EL (cell line): ENCODE results near the gene KLHL21.
"Not testable (repeated sequence)": the region's sequence is repeated elsewhere in the genome, so short reads cannot be mapped to it uniquely, and the experiment has no call there.

Experiments
- DNase-seq: peaks from one replicate; pipeline ENCODE4 v3.0.0-alpha.2; 2016

KLHL21 gene

DNA sequence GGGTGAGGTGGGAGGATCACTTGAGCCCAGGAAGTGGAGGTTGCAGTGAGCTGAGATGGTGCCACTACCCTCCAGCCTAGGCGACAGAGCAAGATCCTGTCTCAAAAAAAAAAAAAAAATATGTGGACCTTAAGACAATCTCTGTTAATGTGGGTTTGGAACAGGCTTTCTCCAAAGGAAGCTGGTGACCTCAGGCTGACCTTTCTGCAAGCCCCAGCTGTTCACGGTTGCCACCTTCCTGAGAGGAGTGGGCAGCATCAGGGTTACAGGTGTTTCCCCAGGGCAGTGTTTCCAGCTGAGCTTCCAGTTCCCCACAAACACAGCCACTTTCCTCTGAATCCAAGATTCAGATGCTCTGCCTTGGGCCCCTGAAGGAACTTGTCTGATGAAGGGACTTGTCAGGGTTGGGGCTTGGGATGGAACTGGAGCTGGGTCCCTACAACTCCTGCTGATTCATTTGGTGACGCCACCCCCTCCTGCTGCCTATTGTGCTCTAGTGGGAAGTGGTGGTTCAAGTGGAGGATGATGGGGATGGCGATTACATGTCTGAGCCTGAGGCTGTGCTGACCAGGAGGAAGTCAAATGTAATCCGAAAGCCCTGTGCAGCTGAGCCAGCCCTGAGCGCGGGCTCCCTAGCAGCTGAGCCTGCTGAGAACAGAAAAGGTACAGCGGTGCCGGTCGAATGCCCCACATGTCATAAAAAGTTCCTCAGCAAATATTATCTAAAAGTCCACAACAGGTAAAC, 20.9 kb downstream of the KLHL21 start:
- DNase-seq = no peak

DNA sequence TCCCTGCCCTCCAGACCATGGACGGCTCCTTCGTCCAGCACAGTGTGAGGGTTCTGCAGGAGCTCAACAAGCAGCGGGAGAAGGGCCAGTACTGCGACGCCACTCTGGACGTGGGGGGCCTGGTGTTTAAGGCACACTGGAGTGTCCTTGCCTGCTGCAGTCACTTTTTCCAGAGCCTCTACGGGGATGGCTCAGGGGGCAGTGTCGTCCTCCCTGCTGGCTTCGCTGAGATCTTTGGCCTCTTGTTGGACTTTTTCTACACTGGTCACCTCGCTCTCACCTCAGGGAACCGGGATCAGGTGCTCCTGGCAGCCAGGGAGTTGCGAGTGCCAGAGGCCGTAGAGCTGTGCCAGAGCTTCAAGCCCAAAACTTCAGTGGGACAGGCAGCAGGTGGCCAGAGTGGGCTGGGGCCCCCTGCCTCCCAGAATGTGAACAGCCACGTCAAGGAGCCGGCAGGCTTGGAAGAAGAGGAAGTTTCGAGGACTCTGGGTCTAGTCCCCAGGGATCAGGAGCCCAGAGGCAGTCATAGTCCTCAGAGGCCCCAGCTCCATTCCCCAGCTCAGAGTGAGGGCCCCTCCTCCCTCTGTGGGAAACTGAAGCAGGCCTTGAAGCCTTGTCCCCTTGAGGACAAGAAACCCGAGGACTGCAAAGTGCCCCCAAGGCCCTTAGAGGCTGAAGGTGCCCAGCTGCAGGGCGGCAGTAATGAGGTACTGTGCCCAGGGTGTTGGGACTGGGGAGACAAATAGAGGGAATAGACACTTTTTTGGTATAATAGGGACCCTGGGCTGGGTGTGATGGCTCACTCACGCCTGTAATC, 21.9 kb downstream of the KLHL21 start:
- no peak for DNase-seq

DNA sequence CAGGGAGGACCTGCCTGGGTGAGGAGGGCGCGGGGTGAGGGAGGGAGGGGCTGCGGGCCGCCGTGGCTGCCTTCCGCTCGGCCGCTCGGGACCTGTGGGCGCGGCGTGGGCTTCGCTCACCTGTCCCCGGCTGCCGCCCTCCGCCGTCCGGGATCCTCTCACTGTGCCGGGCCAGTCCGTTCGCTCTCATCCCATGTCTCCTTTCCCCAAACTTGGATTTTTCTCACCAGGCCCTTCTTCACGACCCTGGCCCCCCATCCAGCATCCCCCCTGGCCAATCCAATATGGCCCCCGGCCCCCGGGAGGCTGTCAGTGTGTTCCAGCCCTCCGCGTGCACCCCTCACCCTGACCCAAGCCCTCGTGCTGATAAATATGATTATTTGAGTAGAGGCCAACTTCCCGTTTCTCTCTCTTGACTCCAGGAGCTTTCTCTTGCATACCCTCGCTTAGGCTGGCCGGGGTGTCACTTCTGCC, 22.5 kb downstream of the KLHL21 start:
- DNase-seq = no peak

DNA sequence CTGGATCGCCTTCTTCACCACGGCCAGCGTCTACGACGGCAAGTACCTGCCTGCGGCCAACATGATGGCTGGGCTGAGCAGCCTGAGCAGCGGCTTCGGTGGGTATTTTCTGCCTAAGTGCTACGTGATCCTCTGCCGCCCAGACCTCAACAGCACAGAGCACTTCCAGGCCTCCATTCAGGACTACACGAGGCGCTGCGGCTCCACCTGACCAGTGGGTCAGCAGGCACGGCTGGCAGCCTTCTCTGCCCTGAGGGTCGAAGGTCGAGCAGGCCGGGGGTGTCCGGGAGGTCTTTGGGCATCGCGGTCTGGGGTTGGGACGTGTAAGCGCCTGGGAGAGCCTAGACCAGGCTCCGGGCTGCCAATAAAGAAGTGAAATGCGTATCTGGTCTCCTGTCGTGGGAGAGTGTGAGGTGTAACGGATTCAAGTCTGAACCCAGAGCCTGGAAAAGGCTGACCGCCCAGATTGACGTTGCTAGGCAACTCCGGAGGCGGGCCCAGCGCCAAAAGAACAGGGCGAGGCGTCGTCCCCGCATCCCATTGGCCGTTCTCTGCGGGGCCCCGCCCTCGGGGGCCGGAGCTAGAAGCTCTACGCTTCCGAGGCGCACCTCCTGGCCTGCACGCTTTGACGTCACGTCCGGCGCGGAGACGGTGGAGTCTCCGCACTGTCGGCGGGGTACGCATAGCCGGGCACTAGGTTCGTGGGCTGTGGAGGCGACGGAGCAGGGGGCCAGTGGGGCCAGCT, 23.1 kb downstream of the KLHL21 start, which contains the start of gene ZBTB48:
ZBTB48 (plus strand) TSS at position 621 of the 745 bp plus-strand sequence. CDS start 616 bp downstream, outside the sequence.
- peak; percentile 98 for DNase-seq

DNA sequence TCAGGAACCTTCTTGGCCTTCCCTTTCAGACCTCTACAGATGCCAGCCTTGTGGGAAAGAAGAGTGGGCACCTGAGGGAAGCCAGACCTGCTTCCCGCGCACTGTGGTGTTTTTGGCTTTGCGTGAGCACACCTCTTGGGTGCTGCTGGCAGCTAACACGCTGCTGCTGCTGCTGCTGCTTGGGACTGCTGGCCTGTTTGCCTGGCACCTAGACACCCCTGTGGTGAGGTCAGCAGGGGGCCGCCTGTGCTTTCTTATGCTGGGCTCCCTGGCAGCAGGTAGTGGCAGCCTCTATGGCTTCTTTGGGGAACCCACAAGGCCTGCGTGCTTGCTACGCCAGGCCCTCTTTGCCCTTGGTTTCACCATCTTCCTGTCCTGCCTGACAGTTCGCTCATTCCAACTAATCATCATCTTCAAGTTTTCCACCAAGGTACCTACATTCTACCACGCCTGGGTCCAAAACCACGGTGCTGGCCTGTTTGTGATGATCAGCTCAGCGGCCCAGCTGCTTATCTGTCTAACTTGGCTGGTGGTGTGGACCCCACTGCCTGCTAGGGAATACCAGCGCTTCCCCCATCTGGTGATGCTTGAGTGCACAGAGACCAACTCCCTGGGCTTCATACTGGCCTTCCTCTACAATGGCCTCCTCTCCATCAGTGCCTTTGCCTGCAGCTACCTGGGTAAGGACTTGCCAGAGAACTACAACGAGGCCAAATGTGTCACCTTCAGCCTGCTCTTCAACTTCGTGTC, 23.9 kb downstream of the KLHL21 start:
- DNase-seq = no peak

DNA sequence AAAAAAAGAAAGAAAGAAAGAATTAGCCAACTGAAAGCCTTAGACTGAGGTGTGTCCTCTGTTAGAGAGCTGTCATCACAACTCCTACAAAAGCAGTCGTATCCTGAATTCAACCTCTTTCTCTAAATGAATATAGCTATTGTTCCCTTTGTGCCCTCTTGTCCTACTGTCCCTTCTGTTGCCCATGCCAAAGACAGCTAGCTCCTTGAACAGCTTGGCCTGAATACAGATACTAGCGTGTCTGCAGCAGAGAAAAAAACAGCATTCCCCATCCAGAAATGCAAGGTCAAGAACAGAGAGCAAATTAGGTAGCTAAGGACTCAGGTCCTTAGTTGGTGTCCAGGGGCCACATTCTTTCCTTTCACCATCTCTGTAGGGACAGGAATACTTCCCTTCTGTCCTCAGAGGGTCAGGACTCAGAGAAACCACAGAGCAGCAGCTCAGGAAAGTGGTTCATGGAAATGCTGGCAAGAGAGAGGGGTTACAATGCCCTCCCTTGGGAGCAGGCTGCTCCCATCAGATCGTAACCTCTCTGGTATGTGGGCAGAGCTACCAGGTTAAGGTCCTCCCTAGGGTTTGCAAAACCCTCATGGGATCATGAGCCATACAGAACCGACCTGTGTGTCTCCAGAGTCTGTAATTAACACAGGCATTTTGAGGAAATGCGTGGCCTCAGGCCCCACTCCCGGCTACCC, 24.7 kb downstream of the KLHL21 start:
- DNase-seq = no peak

DNA sequence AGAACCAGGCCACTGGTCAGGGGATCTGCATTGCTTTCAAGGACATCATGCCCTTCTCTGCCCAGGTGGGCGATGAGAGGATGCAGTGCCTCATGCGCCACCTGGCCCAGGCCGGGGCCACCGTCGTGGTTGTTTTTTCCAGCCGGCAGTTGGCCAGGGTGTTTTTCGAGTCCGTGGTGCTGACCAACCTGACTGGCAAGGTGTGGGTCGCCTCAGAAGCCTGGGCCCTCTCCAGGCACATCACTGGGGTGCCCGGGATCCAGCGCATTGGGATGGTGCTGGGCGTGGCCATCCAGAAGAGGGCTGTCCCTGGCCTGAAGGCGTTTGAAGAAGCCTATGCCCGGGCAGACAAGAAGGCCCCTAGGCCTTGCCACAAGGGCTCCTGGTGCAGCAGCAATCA, 27.9 kb downstream of the KLHL21 start:
- no peak for DNase-seq

DNA sequence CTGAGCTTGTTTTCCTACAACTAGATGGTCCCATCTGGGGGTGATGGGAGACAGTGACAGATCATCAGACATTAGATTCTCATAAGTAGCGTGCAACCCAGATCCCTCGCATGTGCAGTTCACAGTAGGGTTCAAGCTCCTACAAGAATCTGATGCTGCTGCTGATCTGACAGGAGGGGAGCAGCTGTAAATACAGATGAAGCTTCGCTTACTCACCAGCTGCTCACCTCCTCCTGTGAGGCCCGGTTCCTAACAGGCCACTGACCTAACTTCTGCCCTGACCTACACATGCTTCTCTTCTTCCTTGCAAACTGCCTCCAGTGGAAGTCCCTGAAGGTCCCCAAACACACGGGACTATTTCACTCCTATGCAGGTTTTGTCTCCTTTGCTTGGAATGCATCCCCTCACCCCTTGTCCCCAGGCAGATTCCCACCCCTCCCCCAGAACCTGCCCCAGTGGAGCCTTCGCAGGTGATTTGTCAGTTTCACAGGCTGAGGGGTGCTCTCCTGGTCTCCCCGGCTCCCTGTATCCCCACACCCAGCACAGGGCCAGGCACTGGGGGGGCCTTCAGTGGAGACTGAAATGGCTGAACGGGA, 28.5 kb downstream of the KLHL21 start:
- DNase-seq = no peak

DNA sequence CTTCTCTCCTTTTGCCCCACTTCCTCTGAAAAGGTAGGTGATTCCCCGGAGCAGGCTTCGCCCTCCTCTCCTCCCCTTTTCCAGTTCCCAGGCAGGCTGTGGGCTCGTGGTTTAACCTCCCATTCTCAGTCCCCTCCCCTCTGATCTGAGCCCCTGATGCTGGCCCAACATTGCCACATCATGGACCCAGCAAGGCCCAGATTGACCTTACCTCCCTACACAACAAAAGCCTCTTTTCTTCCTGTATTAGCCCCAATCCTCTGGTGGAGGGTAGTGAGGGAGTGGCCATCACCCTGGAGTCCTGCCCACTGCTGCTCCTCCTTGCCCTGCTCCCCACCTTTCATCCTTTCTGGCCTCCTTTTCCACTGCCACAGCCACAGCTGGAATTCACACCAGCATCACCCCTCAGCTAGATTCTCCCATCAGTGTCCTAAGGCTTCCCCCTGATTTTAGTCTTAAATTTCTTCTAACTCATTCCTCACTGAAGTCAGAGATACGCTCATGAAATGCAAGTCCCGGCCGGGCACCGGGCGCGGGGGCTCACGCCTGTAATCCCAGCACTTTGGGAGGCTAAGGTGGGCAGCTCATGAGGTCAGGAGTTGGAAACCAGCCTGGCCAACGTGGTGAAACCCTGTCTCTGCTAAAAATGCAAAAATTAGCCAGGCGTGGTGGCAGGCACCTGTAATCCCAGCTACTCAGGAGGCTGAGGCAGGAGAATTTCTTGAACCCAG, 29.9 kb downstream of the KLHL21 start:
- no peak for DNase-seq

DNA sequence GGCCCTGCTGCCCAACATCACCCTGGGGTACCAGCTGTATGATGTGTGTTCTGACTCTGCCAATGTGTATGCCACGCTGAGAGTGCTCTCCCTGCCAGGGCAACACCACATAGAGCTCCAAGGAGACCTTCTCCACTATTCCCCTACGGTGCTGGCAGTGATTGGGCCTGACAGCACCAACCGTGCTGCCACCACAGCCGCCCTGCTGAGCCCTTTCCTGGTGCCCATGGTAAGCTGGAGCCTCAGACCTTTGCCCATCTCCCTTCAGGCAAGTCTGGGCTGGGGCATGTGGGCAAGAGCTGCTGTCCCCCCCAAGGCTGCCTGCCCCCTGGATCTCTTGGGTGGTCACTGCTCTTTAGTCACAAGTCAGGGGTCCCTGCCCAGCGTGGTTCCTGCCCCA, 31.7 kb downstream of the KLHL21 start:
- no peak for DNase-seq

DNA sequence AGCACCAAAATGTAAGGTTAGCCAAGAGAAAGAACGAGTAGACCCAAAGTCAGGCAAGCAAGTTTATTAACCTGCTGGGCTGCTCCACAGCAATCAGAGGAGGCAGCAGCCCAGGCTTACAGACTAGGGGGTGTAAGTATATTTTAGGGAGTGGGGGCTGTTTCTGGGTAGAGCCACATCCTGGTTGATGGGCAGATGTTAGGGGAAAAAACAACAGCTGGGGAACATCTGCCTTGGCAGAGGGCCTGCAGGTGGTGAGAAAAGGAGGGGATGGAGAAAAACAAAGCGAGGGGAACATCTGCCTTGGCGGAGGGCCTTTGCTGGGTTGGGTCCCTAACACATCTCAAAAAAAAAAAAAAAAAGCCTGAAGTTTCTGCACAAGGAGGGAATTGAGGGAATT, 32.6 kb downstream of the KLHL21 start:
- DNase-seq = no peak

DNA sequence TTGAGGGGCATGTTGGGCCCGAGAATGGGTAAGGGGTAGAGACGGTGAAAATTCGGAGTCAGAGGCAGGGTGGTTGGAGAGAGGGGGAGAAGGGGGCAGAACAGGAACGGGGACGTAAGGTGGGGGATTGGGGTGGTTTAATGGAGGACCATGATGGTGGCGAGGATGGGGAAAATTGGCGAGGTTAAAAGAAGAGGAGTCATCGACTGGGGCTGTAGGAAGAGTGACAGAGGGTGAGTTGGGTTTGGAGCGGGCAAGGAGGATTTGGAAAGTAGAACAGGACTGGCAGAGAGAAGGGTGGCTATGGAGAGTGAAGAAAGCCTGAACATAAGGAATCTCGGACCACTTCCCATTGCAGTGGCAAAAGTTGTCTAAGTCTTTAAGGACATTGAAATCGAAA, 33.6 kb downstream of the KLHL21 start:
- no peak for DNase-seq

DNA sequence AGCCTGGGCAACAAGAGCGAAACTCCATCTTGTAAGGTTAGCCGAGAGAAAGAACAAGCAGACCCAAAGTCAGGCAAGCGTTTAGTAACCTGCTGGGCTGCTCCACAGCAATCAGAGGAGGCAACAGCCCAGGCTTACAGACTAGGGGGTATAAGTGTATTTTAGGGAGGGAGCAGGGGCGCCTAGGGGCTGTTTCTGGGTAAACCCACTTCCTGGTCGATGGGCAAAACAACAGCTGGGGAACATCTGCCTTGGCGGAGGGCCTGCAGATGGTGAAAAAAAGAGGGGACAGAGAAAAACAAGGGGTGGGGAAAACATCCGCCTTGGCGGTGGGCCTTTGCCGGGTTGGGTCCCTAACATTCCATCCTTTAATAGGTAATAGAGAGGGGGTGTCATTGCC, 42.4 kb downstream of the KLHL21 start:
- no peak for DNase-seq

DNA sequence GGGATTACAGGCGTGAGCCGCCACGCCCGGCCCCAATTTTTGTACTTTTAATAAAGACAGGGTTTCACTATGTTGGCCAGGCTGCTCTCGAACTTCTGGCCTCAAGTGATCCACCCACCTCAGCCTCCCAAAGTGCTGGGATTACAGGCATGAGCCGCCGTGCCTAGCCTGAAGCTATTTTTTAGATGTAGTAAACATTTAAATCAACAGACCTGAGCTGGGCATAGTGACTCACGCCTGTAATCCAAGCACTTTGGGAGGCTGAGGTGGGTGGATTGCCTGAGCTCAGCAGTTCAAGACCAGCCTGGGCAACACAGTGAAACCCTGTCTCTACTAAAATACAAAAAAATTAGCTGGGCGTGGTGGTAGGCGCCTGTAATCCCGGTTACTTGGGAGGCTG, 43.5 kb downstream of the KLHL21 start:
- not testable (repeated sequence) for DNase-seq

DNA sequence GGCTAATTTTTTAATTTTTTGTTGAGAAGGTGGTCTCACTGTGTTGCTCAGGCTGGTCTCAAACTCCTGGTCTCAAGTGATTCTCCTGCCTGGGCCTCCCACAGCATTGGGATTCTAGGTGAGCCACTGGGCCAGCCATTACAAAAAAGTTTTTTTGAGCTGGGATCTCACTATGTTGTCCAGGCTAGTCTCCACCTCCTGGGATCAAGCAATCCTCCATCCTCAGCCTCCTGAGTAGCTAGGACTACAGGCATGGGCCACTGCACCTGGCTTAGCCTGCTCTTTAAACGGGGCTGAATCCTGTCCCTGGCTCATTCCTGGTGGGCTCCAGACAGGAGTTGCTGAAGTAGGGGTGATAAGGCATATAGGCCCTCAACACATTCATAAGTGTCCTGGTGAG, 45.1 kb downstream of the KLHL21 start:
- DNase-seq = no peak

DNA sequence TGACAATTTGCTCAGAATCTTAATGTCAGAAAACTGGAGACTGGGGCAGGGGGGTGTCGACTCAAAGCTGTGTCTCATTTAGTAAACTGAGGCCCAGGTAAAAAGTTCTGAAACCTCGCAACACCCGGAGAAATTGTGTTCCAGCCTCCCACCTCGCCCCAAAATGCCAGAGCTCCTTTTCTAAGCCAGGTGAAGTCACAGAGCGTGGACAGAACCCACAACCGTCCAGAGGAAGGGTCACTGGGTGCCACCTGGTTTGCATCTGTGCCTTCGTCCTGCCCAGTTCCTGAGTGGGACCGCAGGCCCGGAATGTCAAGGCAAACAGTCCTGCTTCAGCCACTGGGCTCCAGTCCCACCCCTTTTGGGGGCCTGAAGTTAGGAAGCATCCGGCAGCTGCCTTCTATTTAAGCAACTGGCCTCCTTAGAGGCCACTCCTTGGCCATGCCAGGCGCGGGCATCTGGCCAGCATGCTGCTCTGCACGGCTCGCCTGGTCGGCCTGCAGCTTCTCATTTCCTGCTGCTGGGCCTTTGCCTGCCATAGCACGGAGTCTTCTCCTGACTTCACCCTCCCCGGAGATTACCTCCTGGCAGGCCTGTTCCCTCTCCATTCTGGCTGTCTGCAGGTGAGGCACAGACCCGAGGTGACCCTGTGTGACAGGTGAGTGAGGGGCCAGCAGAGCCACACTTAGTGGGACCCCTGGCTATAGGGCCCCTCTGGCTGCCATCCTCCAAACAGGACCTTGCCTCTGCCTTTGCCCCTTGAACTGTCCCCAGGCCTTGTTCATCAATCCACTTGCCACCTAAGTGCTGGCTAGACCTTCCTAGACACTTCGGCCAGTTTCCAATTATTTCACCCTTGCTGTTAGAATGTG, 47.5 kb downstream of the KLHL21 start, which contains the start of gene TAS1R1:
TAS1R1 (plus strand) TSS at position 401 of the 872 bp plus-strand sequence; CDS start at position 468, 67 bp downstream.
- peak; percentile 14 for DNase-seq

DNA sequence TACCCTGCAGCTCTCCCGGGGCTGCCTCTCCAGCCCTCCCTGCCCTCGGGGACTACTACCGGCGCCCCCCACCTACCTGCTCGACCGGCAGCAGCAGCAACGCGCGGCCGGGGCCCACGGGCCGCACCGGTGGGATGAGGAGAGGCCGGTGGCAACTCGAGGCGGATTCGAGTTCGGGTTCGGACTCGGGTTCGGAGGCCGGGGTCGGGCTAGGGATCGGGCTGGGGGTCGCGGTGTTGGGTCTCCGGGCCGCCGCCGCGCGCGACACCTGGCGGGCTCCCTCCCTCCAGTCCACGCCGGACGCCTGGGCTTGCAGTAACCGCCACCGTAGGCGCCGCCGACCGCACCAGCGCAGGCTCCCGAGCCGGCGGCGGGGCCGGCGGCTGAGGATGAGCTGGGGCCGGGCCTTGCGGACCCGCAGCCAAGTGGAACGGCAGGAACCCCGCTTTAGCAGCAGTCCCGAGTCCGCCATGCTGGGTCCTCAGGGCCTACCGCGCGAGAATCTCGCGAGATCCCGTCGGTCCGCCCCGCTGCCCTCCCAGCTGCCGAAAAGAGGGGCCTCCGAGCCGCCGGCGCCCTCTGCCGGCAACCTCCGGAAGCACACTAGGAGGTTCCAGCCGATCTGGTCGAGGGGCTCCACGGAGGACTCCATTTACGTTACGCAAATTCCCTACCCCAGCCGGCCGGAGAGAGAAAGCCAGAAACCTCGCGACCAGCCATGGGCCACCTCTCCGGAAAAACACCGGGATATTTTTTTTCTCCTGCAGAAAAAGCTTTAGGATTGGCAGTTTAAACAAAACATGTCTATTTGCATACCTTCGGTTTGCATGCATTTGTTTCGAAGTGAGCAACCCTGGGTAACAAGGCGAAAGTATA, 48.4 kb downstream of the KLHL21 start, which contains the start of gene NOL9:
NOL9 (minus strand) TSS at position 483 of the 876 bp plus-strand sequence; CDS start at position 472, 11 bp downstream.
- peak; percentile 90 for DNase-seq

DNA sequence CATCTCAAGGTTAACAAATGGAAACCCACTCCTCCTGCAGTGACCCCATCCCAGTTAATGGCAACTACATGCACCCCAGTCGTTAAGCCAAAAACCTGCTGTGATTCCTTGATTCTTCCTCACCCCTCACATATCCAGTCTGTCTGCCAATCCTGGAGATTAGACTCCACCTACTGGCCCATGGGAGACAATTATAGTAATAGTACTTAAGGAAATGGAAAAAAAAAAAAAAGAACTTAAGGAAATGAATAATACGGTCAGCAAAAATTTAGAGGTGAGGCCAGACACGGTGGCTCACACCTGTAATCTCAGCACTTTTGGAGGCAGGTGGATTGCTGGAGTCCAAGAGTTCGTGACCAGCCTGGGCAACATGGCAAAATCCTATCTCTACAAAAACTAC, 55.4 kb downstream of the KLHL21 start:
- DNase-seq = no peak
